HK-2 (cell line): Measurements from ENCODE around the gene TMEM250.
"Not testable (repeated sequence)": the region's sequence is repeated elsewhere in the genome, so short reads cannot be mapped to it uniquely, and the experiment has no call there.

Experiments
- DNase-seq: peaks from one replicate; pipeline ENCODE4 v3.0.0-alpha.2; 2018; ENCODE audit not compliant: unreplicated experiment

The TMEM250 gene

GRCh38 chr9:136111190-136111589 is 7.5 kb downstream of the TMEM250 start:
- no peak for DNase-seq

GRCh38 chr9:136110082-136111061 is 8.3 kb downstream of the TMEM250 start:
- DNase-seq = no peak

GRCh38 chr9:136109351-136110081 is 9.2 kb downstream of the TMEM250 start:
- peak; percentile 96 for DNase-seq

GRCh38 chr9:136108648-136109266 is 9.9 kb downstream of the TMEM250 start:
- DNase-seq = no peak

GRCh38 chr9:136107953-136108647 is 10.6 kb downstream of the TMEM250 start:
- DNase-seq = no peak

GRCh38 chr9:136107155-136107952 is 11.3 kb downstream of the TMEM250 start:
- no peak for DNase-seq

GRCh38 chr9:136105398-136106135 is 13.1 kb downstream of the TMEM250 start:
- no peak for DNase-seq

GRCh38 chr9:136104916-136105315 is 13.8 kb downstream of the TMEM250 start:
- no peak for DNase-seq

GRCh38 chr9:136104488-136104800 is 14.2 kb downstream of the TMEM250 start:
- DNase-seq = no peak

GRCh38 chr9:136103651-136104487 is 14.8 kb downstream of the TMEM250 start:
- DNase-seq = no peak

GRCh38 chr9:136101615-136102074 is 17.0 kb downstream of the TMEM250 start:
- not testable (repeated sequence) for DNase-seq

- DNase-seq = no peak
These were observed 17.7 kb downstream of the TMEM250 start for GRCh38 chr9:136100700-136101614.

- DNase-seq = no peak
These were observed 19.1 kb downstream of the TMEM250 start for GRCh38 chr9:136099542-136099941.

GRCh38 chr9:136098844-136099243 is 19.8 kb downstream of the TMEM250 start:
- DNase-seq = no peak

- DNase-seq = no peak
These were observed 20.5 kb downstream of the TMEM250 start for GRCh38 chr9:136098210-136098609.

GRCh38 chr9:136096505-136097001 is 22.1 kb downstream of the TMEM250 start:
- no peak for DNase-seq

- DNase-seq = peak; percentile 70
These were observed 23.3 kb downstream of the TMEM250 start, which contains the start of gene NACC2 for GRCh38 chr9:136095070-136096058. Gene NACC2 (minus strand): TSS chr9:136095289. CDS start chr9:136050521, 44,768 bp downstream.
